HG02763 (cell line): ENCODE data around the gene TNFAIP8.

Source experiments
- ATAC-seq: cut with Tn5 transposase; IDR thresholded peaks from one replicate; pipeline ENCODE4 v1.9.1; 2021; ENCODE audit warnings: mild to moderate bottlenecking, moderate library complexity; ENCODE audit not compliant: unreplicated experiment

The TNFAIP8 gene

GRCh38 chr5:119389288-119390030 is 33.6 kb downstream of the TNFAIP8 start:
- no peak for ATAC-seq

- no peak for ATAC-seq
These were observed 34.6 kb downstream of the TNFAIP8 start for GRCh38 chr5:119390404-119390803.

- no peak for ATAC-seq
These were observed 37.4 kb downstream of the TNFAIP8 start for GRCh38 chr5:119393201-119393691.

- ATAC-seq, result no peak
These were observed 37.9 kb downstream of the TNFAIP8 start for GRCh38 chr5:119393746-119394145.

GRCh38 chr5:119395080-119395836 is 39.4 kb downstream of the TNFAIP8 start:
- ATAC-seq, result peak; percentile 35

GRCh38 chr5:119396030-119396664 is 40.3 kb downstream of the TNFAIP8 start:
- ATAC-seq, result no peak

- ATAC-seq, result peak; percentile 42
These were observed 41.9 kb downstream of the TNFAIP8 start for GRCh38 chr5:119397518-119398380.

- no peak for ATAC-seq
These were observed 43.1 kb downstream of the TNFAIP8 start for GRCh38 chr5:119398727-119399466.

- ATAC-seq, result no peak
These were observed 44.4 kb downstream of the TNFAIP8 start for GRCh38 chr5:119400245-119400644.

- no peak for ATAC-seq
These were observed 46.3 kb downstream of the TNFAIP8 start for GRCh38 chr5:119402081-119402480.

- ATAC-seq, result no peak
These were observed 46.7 kb downstream of the TNFAIP8 start for GRCh38 chr5:119402555-119402954.

GRCh38 chr5:119404033-119404432 is 48.2 kb downstream of the TNFAIP8 start:
- ATAC-seq, result no peak

GRCh38 chr5:119405419-119405818 is 49.6 kb downstream of the TNFAIP8 start:
- no peak for ATAC-seq

- ATAC-seq, result no peak
These were observed 50.8 kb downstream of the TNFAIP8 start for GRCh38 chr5:119406551-119407110.

- peak; percentile 31 for ATAC-seq
These were observed 53.5 kb downstream of the TNFAIP8 start for GRCh38 chr5:119409235-119409815.

GRCh38 chr5:119410448-119411159 is 54.8 kb downstream of the TNFAIP8 start:
- no peak for ATAC-seq

GRCh38 chr5:119411361-119412278 is 55.8 kb downstream of the TNFAIP8 start:
- peak; percentile 72 for ATAC-seq
